Liver (tissue), 9 donors: ENCODE results near the gene PPP3CA. TPM values are rescaled to one million over a fixed set of nuclear protein-coding genes. Genes with fewer than 3 reads are reported as not detected.

Experiments
- DNase-seq: peaks from one replicate; pipeline ENCODE4 v3.0.0-alpha.2; 2017; ENCODE audit warnings: low spot score
- H3K27ac ChIP-seq, 2 donors: one replicate each; pipeline ENCODE4 v1.7.0; 2013; ENCODE audit warnings: inconsistent platforms in 2 of 2, low read length in 2 of 2, control low read depth in 1 of 2, low read depth in 1 of 2, mild to moderate bottlenecking in 1 of 2
- H3K27me3 ChIP-seq, 4 donors: one replicate each; pipeline versions ENCODE4 v1.6.1 to v1.7.0; 2013; ENCODE audit warnings: low read length in 3 of 4, inconsistent platforms in 1 of 4, mild to moderate bottlenecking in 1 of 4, moderate library complexity in 1 of 4; ENCODE audit not compliant: control insufficient read depth in 4 of 4, insufficient read depth in 4 of 4
- H3K36me3 ChIP-seq, 4 donors: one replicate each; pipeline versions ENCODE4 v1.6.1 to v1.7.0; 2013; ENCODE audit warnings: low read length in 3 of 4, mild to moderate bottlenecking in 3 of 4, low read depth in 1 of 4, moderate library complexity in 1 of 4; ENCODE audit not compliant: control insufficient read depth in 4 of 4, insufficient read depth in 3 of 4
- H3K4me1 ChIP-seq, 4 donors: one replicate each; pipeline versions ENCODE4 v1.6.1 to v1.7.0; 2013; ENCODE audit warnings: low read length in 3 of 4, mild to moderate bottlenecking in 3 of 4, moderate library complexity in 1 of 4; ENCODE audit not compliant: control insufficient read depth in 4 of 4, insufficient read depth in 4 of 4
- H3K4me3 ChIP-seq, 3 donors: one replicate each; pipeline versions ENCODE4 v1.6.1 to v1.7.0; 2013; ENCODE audit warnings: low read length in 3 of 3, control low read depth in 1 of 3, low read depth in 1 of 3, mild to moderate bottlenecking in 1 of 3
- H3K9ac ChIP-seq, 2 donors: one replicate each; pipeline ENCODE4 v1.7.0; 2013; ENCODE audit warnings: low read length in 2 of 2, mild to moderate bottlenecking in 2 of 2, moderate library complexity in 2 of 2, control low read depth in 1 of 2, low read depth in 1 of 2
- H3K9me3 ChIP-seq, 4 donors: one replicate each; pipeline versions ENCODE4 v1.6.1 to v1.7.0; 2013; ENCODE audit warnings: low read length in 3 of 4; ENCODE audit not compliant: control insufficient read depth in 4 of 4
- ATF3 ChIP-seq: IDR thresholded peaks from 2 replicates; pipeline ENCODE4 v1.6.1; 2016; ENCODE audit warnings: antibody characterized with exemption
- CTCF ChIP-seq: fragments of 150-350 bp; IDR thresholded peaks from 2 replicates; pipeline ENCODE4 v1.5.1; 2017; ENCODE audit warnings: improper control_type of control experiment, low read depth, low read length; ENCODE audit not compliant: missing input control
- FOXA1 ChIP-seq: IDR thresholded peaks from 2 replicates; pipeline ENCODE4 v1.6.1; 2016; ENCODE audit warnings: antibody characterized with exemption
- FOXA2 ChIP-seq: IDR thresholded peaks from 2 replicates; pipeline ENCODE4 v1.6.1; 2016; ENCODE audit warnings: antibody characterized with exemption
- GABPA ChIP-seq, 2 donors: IDR thresholded peaks in 1 of 2; conservative IDR thresholded peaks in 1 of 2; 2 replicates each; pipeline ENCODE4 v1.6.1; 2016; ENCODE audit warnings: antibody characterized with exemption in 2 of 2, mild to moderate bottlenecking in 1 of 2, moderate library complexity in 1 of 2
- HNF4A ChIP-seq, 2 donors: conservative IDR thresholded peaks; 2 replicates each; pipeline ENCODE4 v1.6.1; 2016; ENCODE audit warnings: antibody characterized with exemption in 2 of 2, mild to moderate bottlenecking in 2 of 2
- HNF4G ChIP-seq: IDR thresholded peaks from 2 replicates; pipeline ENCODE4 v1.6.1; 2016; ENCODE audit warnings: antibody characterized with exemption
- JUND ChIP-seq, 2 donors: IDR thresholded peaks; 2 replicates each; pipeline ENCODE4 v1.6.1; 2016; ENCODE audit warnings: antibody characterized with exemption in 2 of 2
- NR2F2 ChIP-seq: IDR thresholded peaks from 2 replicates; pipeline ENCODE4 v1.6.1; 2016; ENCODE audit warnings: antibody characterized with exemption
- RAD21 ChIP-seq, 2 donors: IDR thresholded peaks; 2 replicates each; pipeline ENCODE4 v1.6.1; 2016; ENCODE audit warnings: antibody characterized with exemption in 2 of 2, mild to moderate bottlenecking in 2 of 2
- REST ChIP-seq: IDR thresholded peaks from 2 replicates; pipeline ENCODE4 v1.6.1; 2016; ENCODE audit warnings: antibody characterized with exemption, mild to moderate bottlenecking
- ZBTB33 ChIP-seq: IDR thresholded peaks from 2 replicates; pipeline ENCODE4 v1.6.1; 2016; ENCODE audit warnings: antibody characterized with exemption
- WGBS: extraction: QIAGEN DNeasy Blood & Tissue Kit; methylation state at CpG from one replicate; pipeline ENCODE4 v1.1.7; 2013; 5-methylcytosine and 5-hydroxymethylcytosine counted together
- polyA plus RNA-seq, 2 donors: library from polyadenylated mRNA; stranded (reverse) in 1 of 2; unstranded in 1 of 2; fragments of 200-250 nt in 1 of 2; fragments of >200 nt in 1 of 2; fragmentation: Nextera tagmentation in 1 of 2; extraction: Ambion mirVana in 1 of 2; gene quantifications; one replicate each; pipeline versions ENCODE4 v1.2.1 to v1.2.3, GENCODE V29; 2013 to 2015
- total RNA-seq, 2 donors: library from RNA; depleted of rRNA; stranded (reverse); fragments of >200 nt; gene quantifications; one replicate each; pipeline ENCODE4 v1.2.3, GENCODE V29; 2014
- donor health status: healthy.
- donor health status: healthy.
- donor health status: healthy.
- donor health status: healthy.
- donor health status: healthy.

Gene PPP3CA
- total and polyA plus RNA-seq, 4 donors: 3.6 to 18.2 (median 14.2) TPM

- Histone ChIP-seq H3K9me3 (no peaks in the 10 kb centered on the region), H3K4me1 (peaks cover 0 to 3% (median under 1%) of the 10 kb centered on the region in 4 donors), H3K36me3 (no peaks in the 10 kb centered on the region), H3K4me3 (no peak overlapping the region), H3K27me3 (no peaks in the 10 kb centered on the region), H3K27ac (no peak overlapping the region), H3K9ac (no peak overlapping the region)
- TF ChIP-seq ATF3 (no peak), REST (no peak), RAD21 (IDR thresholded peaks at IDR 0.05) (no peak), GABPA (IDR thresholded peaks at IDR 0.05 in 1 of 2, conservative IDR thresholded peaks at IDR 0.05 in 1 of 2) (no peak), NR2F2 (no peak), FOXA2 (no peak), HNF4G (no peak), HNF4A (conservative IDR thresholded peaks at IDR 0.05) (no peak), CTCF (no peak), FOXA1 (no peak), ZBTB33 (no peak)
- 88% methylated on average over 4 of the region's 4 CpGs for WGBS
- DNase-seq: no peak
Observed at GRCh38 chr4:101282076-101282844, 65.1 kb downstream of the PPP3CA start.

GRCh38 chr4:101280866-101281600 is 66.3 kb downstream of the PPP3CA start:
- H3K36me3 ChIP-seq: no peaks in the 10 kb centered on the region
- H3K27ac ChIP-seq: no peak overlapping the region
- peaks cover 0 to 3% (median under 1%) of the 10 kb centered on the region in 4 donors for H3K4me1 ChIP-seq
- H3K4me3 ChIP-seq: no peak overlapping the region
- DNase-seq: no peak
- no peaks in the 10 kb centered on the region for H3K9me3 ChIP-seq
- WGBS: 92% methylated on average over 3 of the region's 3 CpGs
- TF ChIP-seq FOXA1 (no peak), JUND (IDR thresholded peaks at IDR 0.05) (no peak)
- H3K27me3 ChIP-seq: no peaks in the 10 kb centered on the region
- no peak overlapping the region for H3K9ac ChIP-seq
